HEK293 (cell line): ENCODE measurements around the gene HOXB4.

ENCODE experiments used
- CTCF ChIA-PET: fragments of 350-600 bp; formaldehyde crosslinking; extraction: SDS; loops from one replicate; lab custom pipeline; 2021; ENCODE audit warnings: antibody characterized with exemption; lab: Yijun Ruan, JAX
- POLR2A ChIA-PET: fragments of 300-600 bp; formaldehyde crosslinking; extraction: SDS; loops from one replicate; lab custom pipeline; 2020; ENCODE audit warnings: antibody characterized with exemption, inconsistent platforms; lab: Yijun Ruan, JAX
- H3K27ac ChIP-seq: fragments of 200-500 bp; sonication (Bioruptor generic); 2 replicates; pipeline ENCODE4 v1.5.1; 2014; ENCODE audit warnings: low read depth, low read length, control low read depth, inconsistent platforms; ENCODE audit errors: extremely low read depth
- H3K36me3 ChIP-seq, 2 experiments: fragments of 200-500 bp in 1 of 2; sonication (Bioruptor generic) in 1 of 2; 1 replicate in 1 of 2; 2 replicates in 1 of 2; pipeline ENCODE4 v1.5.1; 2014 to 2017; ENCODE audit warnings: inconsistent platforms in 2 of 2, low read length in 2 of 2; ENCODE audit not compliant: control insufficient read depth in 2 of 2, insufficient read depth in 1 of 2
- H3K4me1 ChIP-seq: fragments of 200-500 bp; sonication (Bioruptor generic); 2 replicates; pipeline ENCODE4 v1.5.1; 2014; ENCODE audit warnings: mild to moderate bottlenecking, low read length, inconsistent platforms; ENCODE audit not compliant: control insufficient read depth, insufficient read depth
- H3K4me3 ChIP-seq: 2 replicates; pipeline ENCODE4 v1.5.1; 2011; ENCODE audit warnings: low read depth, mild to moderate bottlenecking, control low read depth, low read length, moderate library complexity
- H3K9me3 ChIP-seq: fragments of 200-500 bp; sonication (Bioruptor generic); 2 replicates; pipeline ENCODE4 v1.5.1; 2014; ENCODE audit warnings: low read depth, low read length, inconsistent platforms; ENCODE audit not compliant: control insufficient read depth, insufficient read depth
- EGR2 ChIP-seq: fragments of 450-650 bp; formaldehyde crosslinking; IDR thresholded peaks from 2 replicates; pipeline ENCODE4 v1.5.1; 2016; ENCODE audit warnings: low read depth, missing biosample characterization, missing genetic modification characterization
- FEZF1 ChIP-seq: fragments of 450-650 bp; formaldehyde crosslinking; IDR thresholded peaks from 2 replicates; pipeline ENCODE4 v1.5.1; 2016; ENCODE audit warnings: missing biosample characterization, missing genetic modification characterization
- HOXD13 ChIP-seq: sonication (generic); formaldehyde crosslinking; IDR thresholded peaks from 2 replicates; pipeline ENCODE4 v1.8.0; 2022; ENCODE audit warnings: missing genetic modification reagents, borderline replicate concordance
- IKZF3 ChIP-seq: fragments of 450-650 bp; IDR thresholded peaks from 2 replicates; pipeline ENCODE4 v1.5.0; 2018; ENCODE audit warnings: missing biosample characterization, mild to moderate bottlenecking, missing genetic modification characterization, moderate library complexity
- KLF10 ChIP-seq: fragments of 450-650 bp; IDR thresholded peaks from 2 replicates; pipeline ENCODE4 v1.5.1; 2018; ENCODE audit warnings: missing biosample characterization, mild to moderate bottlenecking, missing genetic modification characterization
- SP7 ChIP-seq: fragments of 450-650 bp; formaldehyde crosslinking; IDR thresholded peaks from 2 replicates; pipeline ENCODE4 v1.5.1; 2016; ENCODE audit warnings: missing biosample characterization, missing genetic modification characterization
- ZBTB20 ChIP-seq: fragments of 450-650 bp; formaldehyde crosslinking; IDR thresholded peaks from 2 replicates; pipeline ENCODE4 v1.5.1; 2016; ENCODE audit warnings: missing biosample characterization, missing genetic modification characterization
- ZBTB48 ChIP-seq: fragments of 450-650 bp; formaldehyde crosslinking; IDR thresholded peaks from 2 replicates; pipeline ENCODE4 v1.5.1; 2016; ENCODE audit warnings: missing biosample characterization, missing genetic modification characterization
- ZFHX2 ChIP-seq: fragments of 450-650 bp; formaldehyde crosslinking; conservative IDR thresholded peaks from 2 replicates; pipeline ENCODE4 v1.5.1; 2016; ENCODE audit warnings: missing biosample characterization, missing genetic modification characterization
- ZNF114 ChIP-seq: fragments of 450-650 bp; formaldehyde crosslinking; IDR thresholded peaks from 2 replicates; pipeline ENCODE4 v1.5.0; 2017; ENCODE audit warnings: missing biosample characterization, missing genetic modification characterization
- ZNF157 ChIP-seq: fragments of 450-650 bp; formaldehyde crosslinking; IDR thresholded peaks from 2 replicates; pipeline ENCODE4 v1.5.1; 2016; ENCODE audit warnings: missing biosample characterization, missing genetic modification characterization
- ZNF266 ChIP-seq: fragments of 450-650 bp; formaldehyde crosslinking; IDR thresholded peaks from 2 replicates; pipeline ENCODE4 v1.5.1; 2016; ENCODE audit warnings: missing biosample characterization, missing genetic modification characterization, low read depth
- ZNF341 ChIP-seq: fragments of 450-650 bp; formaldehyde crosslinking; IDR thresholded peaks from 2 replicates; pipeline ENCODE4; 2016; ENCODE audit warnings: low read depth, missing biosample characterization, missing genetic modification characterization
- ZNF416 ChIP-seq: fragments of 450-650 bp; formaldehyde crosslinking; IDR thresholded peaks from 2 replicates; pipeline ENCODE4 v1.5.1; 2016; ENCODE audit warnings: missing biosample characterization, missing genetic modification characterization
- ZNF48 ChIP-seq: fragments of 450-650 bp; formaldehyde crosslinking; IDR thresholded peaks from 2 replicates; pipeline ENCODE4 v1.5.1; 2016; ENCODE audit warnings: missing biosample characterization, missing genetic modification characterization
- ZNF596 ChIP-seq: fragments of 450-650 bp; IDR thresholded peaks from 2 replicates; pipeline ENCODE4 v1.5.0; 2018; ENCODE audit warnings: missing biosample characterization, mild to moderate bottlenecking, missing genetic modification characterization, moderate library complexity
- ZNF600 ChIP-seq: fragments of 450-650 bp; formaldehyde crosslinking; IDR thresholded peaks from 2 replicates; pipeline ENCODE4 v1.5.1; 2016; ENCODE audit warnings: missing biosample characterization, missing genetic modification characterization
- ZNF664 ChIP-seq: fragments of 450-650 bp; formaldehyde crosslinking; IDR thresholded peaks from 2 replicates; pipeline ENCODE4 v1.5.1; 2016; ENCODE audit warnings: missing biosample characterization, missing genetic modification characterization
- ZNF768 ChIP-seq: fragments of 450-650 bp; formaldehyde crosslinking; IDR thresholded peaks from 2 replicates; pipeline ENCODE4 v1.5.1; 2018; ENCODE audit warnings: missing biosample characterization, mild to moderate bottlenecking, missing genetic modification characterization
- ZNF776 ChIP-seq: fragments of 450-650 bp; formaldehyde crosslinking; IDR thresholded peaks from 2 replicates; pipeline ENCODE4 v1.5.0; 2017; ENCODE audit warnings: missing biosample characterization, missing genetic modification characterization, borderline replicate concordance
- ZNF777 ChIP-seq: fragments of 450-650 bp; formaldehyde crosslinking; IDR thresholded peaks from 2 replicates; pipeline ENCODE4 v1.5.1; 2017; ENCODE audit warnings: missing biosample characterization, missing genetic modification characterization, borderline replicate concordance
- ZNF785 ChIP-seq: fragments of 450-650 bp; formaldehyde crosslinking; IDR thresholded peaks from 2 replicates; pipeline ENCODE4 v1.5.1; 2016; ENCODE audit warnings: missing biosample characterization, missing genetic modification characterization
- ZNF837 ChIP-seq: fragments of 450-650 bp; formaldehyde crosslinking; IDR thresholded peaks from 2 replicates; pipeline ENCODE4 v1.5.1; 2016; ENCODE audit warnings: missing biosample characterization, missing genetic modification characterization
- TF ChIP-seq, protein P1 (sequence below): fragments of 450-650 bp; formaldehyde crosslinking; IDR thresholded peaks from 2 replicates; pipeline ENCODE4 v1.5.1; 2016; ENCODE audit warnings: missing biosample characterization, missing genetic modification characterization
- TF ChIP-seq, protein P2 (sequence below): fragments of 450-650 bp; formaldehyde crosslinking; IDR thresholded peaks from 2 replicates; pipeline ENCODE4 v1.5.1; 2016; ENCODE audit warnings: missing biosample characterization, missing genetic modification characterization
- TF ChIP-seq, protein P3 (sequence below): fragments of 450-650 bp; formaldehyde crosslinking; IDR thresholded peaks from 2 replicates; pipeline ENCODE4 v1.5.1; 2016; ENCODE audit warnings: missing biosample characterization, missing genetic modification characterization
- TF ChIP-seq, protein P4 (sequence below): IDR thresholded peaks from 2 replicates; pipeline ENCODE4 v1.6.1; 2011; ENCODE audit warnings: mild to moderate bottlenecking, low read depth, low read length, borderline replicate concordance
- TF ChIP-seq, protein P5 (sequence below): fragments of 450-650 bp; formaldehyde crosslinking; IDR thresholded peaks from 2 replicates; pipeline ENCODE4 v1.5.1; 2016; ENCODE audit warnings: missing biosample characterization, missing genetic modification characterization

HOXB4 gene

DNA sequence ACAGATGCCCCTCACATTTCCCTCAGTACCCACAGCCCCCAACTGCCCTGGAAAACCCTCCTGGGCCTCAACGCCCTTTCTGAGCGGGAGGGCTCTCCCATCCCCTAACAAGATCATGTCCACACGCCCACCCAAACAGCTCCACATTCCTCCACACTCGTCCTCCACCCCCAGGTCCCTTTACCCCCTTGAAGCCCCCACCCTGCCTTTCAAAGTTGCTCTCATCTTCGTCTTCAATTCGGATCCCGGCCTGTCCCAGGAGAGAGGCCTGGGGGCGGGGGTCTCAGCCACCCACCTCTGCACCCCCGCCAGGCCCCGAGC is 14.3 kb downstream of the HOXB4 start:
- H3K27ac ChIP-seq: peak overlapping the region; percentile 76; the same call in 1 of the 2 replicates
- TF ChIP-seq ZNF777 (no peak), ZFHX2 (peak; percentile 28; the same call in 1 of the 2 replicates), EGR2 (tag by site-specific recombination) (peak; percentile 32)
- ChIA-PET POLR2A (interaction anchor here (0.7 kb wide), 1 partner anchor 9 kb away, joined by 3 read pairs; no protein-coding TSS in a partner anchor), CTCF (interaction anchor here (1.3 to 2.0 kb wide), 2 partner anchors 24 to 29 kb away, joined by 4 to 5 read pairs; partner anchors contain the start of gene HOXB5)
- H3K9me3 ChIP-seq: no peaks in the 10 kb centered on the region
- H3K36me3 ChIP-seq: peaks cover 13 to 58% of the 10 kb centered on the region in 2 experiments
- no peak overlapping the region for H3K4me3 ChIP-seq
- H3K4me1 ChIP-seq: peaks cover 89% of the 10 kb centered on the region

DNA sequence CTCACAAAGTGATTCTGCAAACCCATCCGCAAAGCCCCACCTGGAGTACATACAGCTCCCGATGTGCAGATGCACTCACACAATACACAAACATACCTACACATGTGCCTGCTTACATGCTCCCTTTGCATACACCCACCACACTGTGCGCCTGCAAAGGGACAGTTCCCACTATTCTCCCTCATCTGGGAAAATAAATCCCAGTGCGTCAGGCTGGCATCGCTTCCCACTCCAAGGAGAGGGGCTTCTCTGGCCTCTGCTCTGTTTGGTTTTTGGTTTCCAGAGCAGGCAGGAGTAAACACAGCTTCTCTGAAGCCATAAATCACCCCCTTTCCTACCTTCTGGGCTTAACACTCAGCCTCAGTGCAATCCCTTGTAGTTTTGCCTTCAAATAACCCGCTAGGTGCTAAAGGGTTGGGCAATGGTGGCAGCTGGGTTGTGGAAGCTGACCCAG is 14.7 kb downstream of the HOXB4 start:
- CTCF ChIA-PET: interaction anchor here (1.2 to 2.0 kb wide), 3 partner anchors 22 to 30 kb away, joined by 4 to 5 read pairs (median 4); partner anchors contain the start of gene HOXB5
- peaks cover 13 to 61% of the 10 kb centered on the region in 2 experiments for H3K36me3 ChIP-seq
- H3K9me3 ChIP-seq: no peaks in the 10 kb centered on the region
- H3K4me1 ChIP-seq: peaks cover 89% of the 10 kb centered on the region
- POLR2A ChIA-PET: interaction anchor here (0.7 kb wide), 1 partner anchor 8 kb away, joined by 3 read pairs; no protein-coding TSS in a partner anchor
- H3K27ac ChIP-seq: peak overlapping the region; percentile 76; the same call in 1 of the 2 replicates
- H3K4me3 ChIP-seq: no peak overlapping the region
- TF ChIP-seq, protein P1, sequence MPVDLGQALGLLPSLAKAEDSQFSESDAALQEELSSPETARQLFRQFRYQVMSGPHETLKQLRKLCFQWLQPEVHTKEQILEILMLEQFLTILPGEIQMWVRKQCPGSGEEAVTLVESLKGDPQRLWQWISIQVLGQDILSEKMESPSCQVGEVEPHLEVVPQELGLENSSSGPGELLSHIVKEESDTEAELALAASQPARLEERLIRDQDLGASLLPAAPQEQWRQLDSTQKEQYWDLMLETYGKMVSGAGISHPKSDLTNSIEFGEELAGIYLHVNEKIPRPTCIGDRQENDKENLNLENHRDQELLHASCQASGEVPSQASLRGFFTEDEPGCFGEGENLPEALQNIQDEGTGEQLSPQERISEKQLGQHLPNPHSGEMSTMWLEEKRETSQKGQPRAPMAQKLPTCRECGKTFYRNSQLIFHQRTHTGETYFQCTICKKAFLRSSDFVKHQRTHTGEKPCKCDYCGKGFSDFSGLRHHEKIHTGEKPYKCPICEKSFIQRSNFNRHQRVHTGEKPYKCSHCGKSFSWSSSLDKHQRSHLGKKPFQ (tag by site-specific recombination): peak; percentile 84
- TF ChIP-seq ZNF157 (no peak), ZBTB20 (tag by site-specific recombination) (no peak; the same call in 1 of the 2 replicates), FEZF1 (0 out of 2 replicates have a peak, but pooled peaks have one; percentile 22), KLF10 (tag by site-specific recombination) (no peak), ZNF768 (tag by site-specific recombination) (no peak), ZNF837 (no peak), ZNF776 (no peak), ZBTB48 (tag by site-specific recombination) (0 out of 2 replicates have a peak, but pooled peaks have one; percentile 28), ZNF664 (tag by site-specific recombination) (no peak), ZNF266 (tag by site-specific recombination) (no peak), ZNF341 (no peak), HOXD13 (CRISPR knock-in tag) (no peak), ZNF114 (tag by site-specific recombination) (no peak), ZNF48 (tag by site-specific recombination) (no peak), ZNF596 (no peak), SP7 (peak; percentile 67), ZNF416 (tag by site-specific recombination) (no peak), IKZF3 (tag by site-specific recombination) (peak; percentile 76), ZNF600 (tag by site-specific recombination) (peak; percentile 61; the same call in 1 of the 2 replicates), ZNF785 (tag by site-specific recombination) (no peak)
- TF ChIP-seq, protein P2, sequence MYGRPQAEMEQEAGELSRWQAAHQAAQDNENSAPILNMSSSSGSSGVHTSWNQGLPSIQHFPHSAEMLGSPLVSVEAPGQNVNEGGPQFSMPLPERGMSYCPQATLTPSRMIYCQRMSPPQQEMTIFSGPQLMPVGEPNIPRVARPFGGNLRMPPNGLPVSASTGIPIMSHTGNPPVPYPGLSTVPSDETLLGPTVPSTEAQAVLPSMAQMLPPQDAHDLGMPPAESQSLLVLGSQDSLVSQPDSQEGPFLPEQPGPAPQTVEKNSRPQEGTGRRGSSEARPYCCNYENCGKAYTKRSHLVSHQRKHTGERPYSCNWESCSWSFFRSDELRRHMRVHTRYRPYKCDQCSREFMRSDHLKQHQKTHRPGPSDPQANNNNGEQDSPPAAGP (tag by site-specific recombination): no peak
- TF ChIP-seq, protein P3, sequence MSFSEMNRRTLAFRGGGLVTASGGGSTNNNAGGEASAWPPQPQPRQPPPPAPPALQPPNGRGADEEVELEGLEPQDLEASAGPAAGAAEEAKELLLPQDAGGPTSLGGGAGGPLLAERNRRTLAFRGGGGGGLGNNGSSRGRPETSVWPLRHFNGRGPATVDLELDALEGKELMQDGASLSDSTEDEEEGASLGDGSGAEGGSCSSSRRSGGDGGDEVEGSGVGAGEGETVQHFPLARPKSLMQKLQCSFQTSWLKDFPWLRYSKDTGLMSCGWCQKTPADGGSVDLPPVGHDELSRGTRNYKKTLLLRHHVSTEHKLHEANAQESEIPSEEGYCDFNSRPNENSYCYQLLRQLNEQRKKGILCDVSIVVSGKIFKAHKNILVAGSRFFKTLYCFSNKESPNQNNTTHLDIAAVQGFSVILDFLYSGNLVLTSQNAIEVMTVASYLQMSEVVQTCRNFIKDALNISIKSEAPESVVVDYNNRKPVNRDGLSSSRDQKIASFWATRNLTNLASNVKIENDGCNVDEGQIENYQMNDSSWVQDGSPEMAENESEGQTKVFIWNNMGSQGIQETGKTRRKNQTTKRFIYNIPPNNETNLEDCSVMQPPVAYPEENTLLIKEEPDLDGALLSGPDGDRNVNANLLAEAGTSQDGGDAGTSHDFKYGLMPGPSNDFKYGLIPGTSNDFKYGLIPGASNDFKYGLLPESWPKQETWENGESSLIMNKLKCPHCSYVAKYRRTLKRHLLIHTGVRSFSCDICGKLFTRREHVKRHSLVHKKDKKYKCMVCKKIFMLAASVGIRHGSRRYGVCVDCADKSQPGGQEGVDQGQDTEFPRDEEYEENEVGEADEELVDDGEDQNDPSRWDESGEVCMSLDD (tag by site-specific recombination): no peak
- TF ChIP-seq, protein P4, sequence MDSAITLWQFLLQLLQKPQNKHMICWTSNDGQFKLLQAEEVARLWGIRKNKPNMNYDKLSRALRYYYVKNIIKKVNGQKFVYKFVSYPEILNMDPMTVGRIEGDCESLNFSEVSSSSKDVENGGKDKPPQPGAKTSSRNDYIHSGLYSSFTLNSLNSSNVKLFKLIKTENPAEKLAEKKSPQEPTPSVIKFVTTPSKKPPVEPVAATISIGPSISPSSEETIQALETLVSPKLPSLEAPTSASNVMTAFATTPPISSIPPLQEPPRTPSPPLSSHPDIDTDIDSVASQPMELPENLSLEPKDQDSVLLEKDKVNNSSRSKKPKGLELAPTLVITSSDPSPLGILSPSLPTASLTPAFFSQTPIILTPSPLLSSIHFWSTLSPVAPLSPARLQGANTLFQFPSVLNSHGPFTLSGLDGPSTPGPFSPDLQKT: no peak
- TF ChIP-seq, protein P5, sequence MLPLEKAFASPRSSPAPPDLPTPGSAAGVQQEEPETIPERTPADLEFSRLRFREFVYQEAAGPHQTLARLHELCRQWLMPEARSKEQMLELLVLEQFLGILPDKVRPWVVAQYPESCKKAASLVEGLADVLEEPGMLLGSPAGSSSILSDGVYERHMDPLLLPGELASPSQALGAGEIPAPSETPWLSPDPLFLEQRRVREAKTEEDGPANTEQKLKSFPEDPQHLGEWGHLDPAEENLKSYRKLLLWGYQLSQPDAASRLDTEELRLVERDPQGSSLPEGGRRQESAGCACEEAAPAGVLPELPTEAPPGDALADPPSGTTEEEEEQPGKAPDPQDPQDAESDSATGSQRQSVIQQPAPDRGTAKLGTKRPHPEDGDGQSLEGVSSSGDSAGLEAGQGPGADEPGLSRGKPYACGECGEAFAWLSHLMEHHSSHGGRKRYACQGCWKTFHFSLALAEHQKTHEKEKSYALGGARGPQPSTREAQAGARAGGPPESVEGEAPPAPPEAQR (tag by site-specific recombination): no peak
